D721Med (cell line): ENCODE data around the gene SLC29A3.
"Not testable (repeated sequence)": the region's sequence is repeated elsewhere in the genome, so short reads cannot be mapped to it uniquely, and the experiment has no call there.

Experiments
- DNase-seq: peaks from one replicate; pipeline ENCODE4 v3.0.0; 2011; ENCODE audit warnings: low spot score; ENCODE audit not compliant: insufficient read length
- FAIRE-seq: peaks from 2 replicates; lab custom pipeline; 2011; peaks lifted over from hg19 to GRCh38; lab: Jason Lieb, UNC
- CTCF ChIP-seq: IDR thresholded peaks from 2 replicates; pipeline ENCODE4 v1.5.1; 2012; ENCODE audit warnings: mild to moderate bottlenecking, control low read depth; ENCODE audit not compliant: insufficient read depth; ENCODE audit errors: missing control alignments

SLC29A3 gene

GRCh38 chr10:71355886-71356285 lies 36.8 kb downstream of the SLC29A3 start:
- DNase-seq: no peak
- no peak for FAIRE-seq
- TF ChIP-seq CTCF: no peak

DNA sequence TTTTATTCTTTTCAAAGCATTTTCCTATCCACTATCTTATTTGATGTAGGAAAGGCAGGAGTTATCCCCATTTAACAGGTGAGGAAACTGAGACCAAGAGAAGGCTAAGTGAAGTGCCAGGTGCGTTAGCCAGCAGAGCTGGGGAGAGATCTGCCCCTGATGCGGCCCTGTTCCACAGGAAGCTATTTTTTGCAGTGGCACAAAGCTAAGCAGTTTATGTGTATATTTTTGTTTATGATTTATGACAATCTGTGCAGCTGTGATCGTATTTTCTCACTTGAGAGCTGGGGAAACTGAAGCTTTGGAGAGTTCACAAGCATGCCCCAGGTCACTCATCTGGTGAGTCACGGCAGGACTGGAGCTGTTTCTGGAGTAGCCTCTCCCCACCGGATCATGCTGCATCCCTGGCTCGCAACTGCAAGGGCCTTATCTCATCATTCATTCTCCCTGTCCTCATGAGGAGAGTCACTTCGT lies 38.8 kb downstream of the SLC29A3 start:
- no peak for TF ChIP-seq CTCF
- FAIRE-seq (no peak), DNase-seq (no peak)

DNA sequence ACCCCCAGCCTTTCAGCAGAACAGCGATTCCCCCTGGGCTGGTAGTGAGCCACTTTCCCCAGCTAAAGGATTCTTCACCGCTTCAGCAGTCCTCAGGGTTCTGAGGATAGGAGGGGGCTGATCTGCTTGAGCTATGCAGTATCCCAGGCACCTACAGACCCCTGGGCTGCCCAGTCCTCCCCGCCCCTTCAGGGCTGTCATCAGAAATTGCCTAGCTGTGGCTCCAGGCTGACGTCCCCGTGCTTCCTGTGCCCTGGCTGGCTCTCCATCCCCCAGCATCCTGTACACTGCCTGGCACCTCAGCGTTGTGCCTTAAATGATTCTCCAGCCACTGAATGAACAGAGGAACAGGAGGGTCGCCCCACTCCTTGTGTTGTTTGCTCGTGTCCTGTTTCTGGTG lies 39.2 kb downstream of the SLC29A3 start:
- DNase-seq: no peak
- FAIRE-seq: no peak
- TF ChIP-seq CTCF: no peak

DNA sequence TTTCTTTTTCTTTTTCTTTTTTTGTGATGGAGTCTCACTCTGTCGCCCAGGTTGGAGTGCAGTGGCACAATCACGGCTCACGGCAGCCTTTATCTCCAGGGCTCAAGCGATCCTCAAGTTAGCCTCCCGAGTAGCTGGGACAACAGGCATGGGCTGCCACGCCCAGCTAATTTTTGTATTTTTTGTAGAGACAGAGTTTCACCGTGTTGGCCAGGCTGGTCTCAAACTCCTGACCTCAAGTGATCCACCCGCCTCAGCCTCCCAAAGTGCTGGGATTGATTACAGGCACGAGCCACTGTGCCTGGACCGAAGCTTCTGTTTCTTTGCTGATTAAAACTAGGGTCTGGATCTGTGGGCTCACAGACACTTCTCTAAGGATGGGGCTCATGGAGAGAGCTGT lies 39.8 kb downstream of the SLC29A3 start:
- not testable (repeated sequence) for DNase-seq, FAIRE-seq

GRCh38 chr10:71359364-71360046 lies 40.4 kb downstream of the SLC29A3 start:
- no peak for FAIRE-seq

GRCh38 chr10:71360735-71361134 lies 41.7 kb downstream of the SLC29A3 start:
- TF ChIP-seq CTCF: no peak
- FAIRE-seq: no peak

More at GRCh38 chr10:71359364-71360046, 40.4 kb downstream of the SLC29A3 start:
- DNase-seq: no peak
- no peak for TF ChIP-seq CTCF

GRCh38 chr10:71361581-71361980 lies 42.5 kb downstream of the SLC29A3 start:
- FAIRE-seq (no peak), DNase-seq (no peak)
- no peak for TF ChIP-seq CTCF

More at GRCh38 chr10:71360735-71361134, 41.7 kb downstream of the SLC29A3 start:
- no peak for DNase-seq
